SU-DHL-6 (cell line): Measurements from ENCODE around the gene HOXA13.

Source experiments
- EZH2phosphoT487 ChIP-seq: fragments of 200-600 bp; sonication (generic), shearing (Covaris generic); conservative IDR thresholded peaks from 2 replicates; pipeline ENCODE4 v1.6.1; 2018; ENCODE audit warnings: mild to moderate bottlenecking, antibody characterized with exemption, low read length, moderate library complexity, mixed read lengths
- TF ChIP-seq, protein P1 (sequence below): fragments of 200-600 bp; sonication (generic); IDR thresholded peaks from one replicate; pipeline ENCODE4 v1.5.1; 2017; ENCODE audit warnings: antibody characterized with exemption, mild to moderate bottlenecking, low read length, moderate library complexity; ENCODE audit not compliant: insufficient read depth, poor library complexity, severe bottlenecking

DNA sequence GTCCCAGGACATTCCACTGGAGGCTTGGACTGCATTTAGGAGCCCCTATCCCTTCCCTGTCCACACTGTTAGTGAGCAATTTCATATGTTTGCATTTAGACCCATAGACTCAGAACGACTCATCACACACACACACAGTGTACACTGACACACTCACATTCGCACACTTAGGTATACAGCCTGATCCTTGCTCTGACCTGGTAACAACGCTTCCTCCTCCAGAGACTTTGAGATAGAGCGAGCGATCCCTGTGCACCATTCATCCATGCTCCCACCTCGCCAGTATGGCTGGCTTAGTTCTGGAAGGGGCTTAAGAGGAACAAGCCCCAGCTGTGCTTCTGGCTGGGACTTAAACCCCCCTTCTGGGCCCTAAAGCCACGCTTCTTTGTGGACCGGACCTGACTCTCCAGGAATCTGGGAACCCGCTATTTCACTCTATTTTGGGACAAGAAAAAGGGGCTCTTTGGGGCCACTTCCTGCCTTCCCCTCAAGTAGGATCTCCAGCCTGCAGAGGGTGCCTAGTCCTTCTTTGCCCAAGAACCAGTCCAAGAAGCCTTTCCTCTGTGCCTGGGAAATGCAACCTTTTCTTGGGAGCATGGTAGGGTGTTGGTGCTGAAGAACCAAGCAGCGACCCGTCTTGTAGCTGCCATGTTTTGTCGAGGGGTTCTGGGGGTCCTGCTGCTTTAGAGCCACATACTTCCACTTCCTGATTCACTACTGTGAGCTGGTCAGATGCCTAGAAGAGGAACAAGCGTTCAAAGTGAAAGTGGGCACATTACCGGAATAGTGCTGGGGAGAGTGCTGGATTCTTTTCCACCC is 1.1 kb upstream of the HOXA13 start:
- TF ChIP-seq, protein P1, sequence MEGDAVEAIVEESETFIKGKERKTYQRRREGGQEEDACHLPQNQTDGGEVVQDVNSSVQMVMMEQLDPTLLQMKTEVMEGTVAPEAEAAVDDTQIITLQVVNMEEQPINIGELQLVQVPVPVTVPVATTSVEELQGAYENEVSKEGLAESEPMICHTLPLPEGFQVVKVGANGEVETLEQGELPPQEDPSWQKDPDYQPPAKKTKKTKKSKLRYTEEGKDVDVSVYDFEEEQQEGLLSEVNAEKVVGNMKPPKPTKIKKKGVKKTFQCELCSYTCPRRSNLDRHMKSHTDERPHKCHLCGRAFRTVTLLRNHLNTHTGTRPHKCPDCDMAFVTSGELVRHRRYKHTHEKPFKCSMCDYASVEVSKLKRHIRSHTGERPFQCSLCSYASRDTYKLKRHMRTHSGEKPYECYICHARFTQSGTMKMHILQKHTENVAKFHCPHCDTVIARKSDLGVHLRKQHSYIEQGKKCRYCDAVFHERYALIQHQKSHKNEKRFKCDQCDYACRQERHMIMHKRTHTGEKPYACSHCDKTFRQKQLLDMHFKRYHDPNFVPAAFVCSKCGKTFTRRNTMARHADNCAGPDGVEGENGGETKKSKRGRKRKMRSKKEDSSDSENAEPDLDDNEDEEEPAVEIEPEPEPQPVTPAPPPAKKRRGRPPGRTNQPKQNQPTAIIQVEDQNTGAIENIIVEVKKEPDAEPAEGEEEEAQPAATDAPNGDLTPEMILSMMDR = no peak
- no peak for TF ChIP-seq EZH2phosphoT487
